ENCODE measurements around the gene ZDHHC4. TPM values are rescaled to one million over a fixed set of nuclear protein-coding genes. Genes with fewer than 3 reads are reported as not detected.
"Not testable (repeated sequence)": the region's sequence is repeated elsewhere in the genome, so short reads cannot be mapped to it uniquely, and the experiment has no call there.

ZDHHC4 gene
- total RNA-seq, 1 donor from 2014 or later: 41.4 TPM

- intact Hi-C loops (cut with DNase I): no loop called here
- ATAC-seq (no peak), DNase-seq (ENCODE audit: low spot score) (no peak)
Observed at GRCh38 chr7:6622134-6622710, 45.0 kb downstream of the ZDHHC4 start.

- DNase-seq (ENCODE audit: low spot score) (no peak), ATAC-seq (no peak)
- intact Hi-C loops (cut with DNase I): no loop called here
Observed at GRCh38 chr7:6623589-6624245, 46.5 kb downstream of the ZDHHC4 start.

- DNase-seq (ENCODE audit: low spot score) (no peak), ATAC-seq (no peak)
- intact Hi-C loops (cut with DNase I): no loop called here
Observed at GRCh38 chr7:6624246-6624611, 47.0 kb downstream of the ZDHHC4 start.

GRCh38 chr7:6628045-6628444 lies 50.8 kb downstream of the ZDHHC4 start:
- ATAC-seq (no peak), DNase-seq (ENCODE audit: low spot score) (no peak)
- intact Hi-C loops (cut with DNase I): no loop called here

- intact Hi-C loops (cut with DNase I): no loop called here
Observed at GRCh38 chr7:6630007-6630849, 53.0 kb downstream of the ZDHHC4 start.

GRCh38 chr7:6631605-6632004 lies 54.4 kb downstream of the ZDHHC4 start:
- ATAC-seq: no peak
- DNase-seq (ENCODE audit: low spot score): no peak
- intact Hi-C loops (cut with DNase I): no loop called here

More at GRCh38 chr7:6630007-6630849, 53.0 kb downstream of the ZDHHC4 start:
- ATAC-seq (no peak), DNase-seq (ENCODE audit: low spot score) (no peak)

GRCh38 chr7:6634021-6634420 lies 56.8 kb downstream of the ZDHHC4 start:
- intact Hi-C loops (cut with DNase I): no loop called here
- no peak for DNase-seq (ENCODE audit: low spot score)
- no peak for ATAC-seq

- intact Hi-C loops (cut with DNase I); ATAC-seq: not testable (repeated sequence)
Observed at GRCh38 chr7:6634971-6635370, 57.7 kb downstream of the ZDHHC4 start.

GRCh38 chr7:6636741-6637543 lies 59.7 kb downstream of the ZDHHC4 start, which contains the start of gene ZNF316:
TSS of gene ZNF316 (plus strand) at chr7:6637318. CDS start at chr7:6642410, 5,092 bp downstream.
- intact Hi-C loops (cut with DNase I): no loop called here
- peak; percentile 84 for DNase-seq (ENCODE audit: low spot score)
- ATAC-seq: peak; percentile 80

More at GRCh38 chr7:6634971-6635370, 57.7 kb downstream of the ZDHHC4 start:
- DNase-seq (ENCODE audit: low spot score): not testable (repeated sequence)

GRCh38 chr7:6637544-6638229 lies 60.4 kb downstream of the ZDHHC4 start:
- intact Hi-C loops (cut with DNase I): no loop called here
- no peak for DNase-seq (ENCODE audit: low spot score)
- peak; percentile 21 for ATAC-seq

Other genes starting within 250 kb of the ZDHHC4 start
- gene FAM220A, start 228.5 kb upstream of the ZDHHC4 start, total RNA-seq: 19.5 TPM
- gene RAC1, start 202.9 kb upstream of the ZDHHC4 start, total RNA-seq: 225 TPM
- 21.2 TPM for gene DAGLB, start 129.5 kb upstream of the ZDHHC4 start, total RNA-seq
- 90.4 TPM for gene KDELR2, start 93.3 kb upstream of the ZDHHC4 start, total RNA-seq
- gene GRID2IP, start 26.0 kb upstream of the ZDHHC4 start, total RNA-seq: 0.18 TPM
- 26.7 TPM for gene INTS15, start 12.6 kb downstream of the ZDHHC4 start, total RNA-seq
- 8.7 TPM for gene ZNF853, start 38.2 kb downstream of the ZDHHC4 start, total RNA-seq
- 37.5 TPM for gene ZNF316, start 59.9 kb downstream of the ZDHHC4 start, total RNA-seq
- gene ZNF12, start 129.5 kb downstream of the ZDHHC4 start, total RNA-seq: 25.5 TPM
- gene RSPH10B2, start 176.6 kb downstream of the ZDHHC4 start, total RNA-seq: 0.89 TPM
- gene CCZ1B, start 248.8 kb downstream of the ZDHHC4 start, total RNA-seq: 92.1 TPM